Measurements from ENCODE around the gene CRELD1. TPM values are rescaled to one million over a fixed set of nuclear protein-coding genes. Genes with fewer than 3 reads are reported as not detected.

Gene CRELD1
- total and polyA plus RNA-seq, 2 of the 13 experiments (the other 11 are each of a cell fraction or from before 2014, with no cell fraction given) = 27.1 to 61.9 TPM

DNA sequence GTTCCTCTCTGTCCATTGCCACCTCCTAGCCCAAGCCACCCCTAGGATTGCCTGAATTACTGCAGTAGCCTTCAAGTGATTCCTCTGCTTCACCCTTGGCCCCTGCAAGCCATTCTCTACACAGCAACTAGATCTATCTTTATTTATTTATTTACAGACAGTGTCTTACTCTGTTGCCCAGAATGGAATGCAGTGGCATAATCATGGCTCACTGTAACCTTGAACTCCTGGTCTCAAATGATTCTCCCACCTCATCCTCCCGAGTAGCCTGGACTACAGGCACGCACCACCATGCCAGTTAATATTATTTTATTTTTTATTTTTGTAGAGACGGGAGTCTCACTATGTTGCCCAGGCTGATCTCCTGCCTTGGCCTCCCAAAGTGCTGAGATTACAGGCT lies 45.1 kb upstream of the CRELD1 start (continued):
- no peak for TF ChIP-seq ZNF609 (CRISPR knock-in tag; IDR thresholded peaks at IDR 0.05; ENCODE audit: borderline replicate concordance)
- no peak for TF ChIP-seq ZNF766 (CRISPR knock-in tag; IDR thresholded peaks at IDR 0.05; ENCODE audit: borderline replicate concordance)
- TF ChIP-seq, protein P1, sequence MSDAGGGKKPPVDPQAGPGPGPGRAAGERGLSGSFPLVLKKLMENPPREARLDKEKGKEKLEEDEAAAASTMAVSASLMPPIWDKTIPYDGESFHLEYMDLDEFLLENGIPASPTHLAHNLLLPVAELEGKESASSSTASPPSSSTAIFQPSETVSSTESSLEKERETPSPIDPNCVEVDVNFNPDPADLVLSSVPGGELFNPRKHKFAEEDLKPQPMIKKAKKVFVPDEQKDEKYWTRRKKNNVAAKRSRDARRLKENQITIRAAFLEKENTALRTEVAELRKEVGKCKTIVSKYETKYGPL (CRISPR knock-in tag; IDR thresholded peaks at IDR 0.05) = no peak
- TF ChIP-seq ZNF850 (CRISPR knock-in tag; conservative IDR thresholded peaks at IDR 0.05) = no peak
- TF ChIP-seq FOXK2 (IDR thresholded peaks at IDR 0.05) = 0 out of 2 replicates have a peak, but pooled peaks have one; percentile 3
- 0 out of 2 replicates have a peak, but pooled peaks have one; percentile 17 for TF ChIP-seq KAT8 (CRISPR knock-in tag; IDR thresholded peaks at IDR 0.05)
- no peak for TF ChIP-seq RBAK (CRISPR knock-in tag; IDR thresholded peaks at IDR 0.05)
- peak; percentile 50 for TF ChIP-seq MED1 (CRISPR knock-in tag; IDR thresholded peaks at IDR 0.05)
- 0 out of 2 replicates have a peak, but pooled peaks have one; percentile 16 for TF ChIP-seq IRF2 (CRISPR knock-in tag; IDR thresholded peaks at IDR 0.05)
- peak in 1 of 2 experiments; percentile 58; a peak in 1 of 4 replicates for TF ChIP-seq NR2F1 (CRISPR knock-in tag; IDR thresholded peaks at IDR 0.05)
- TF ChIP-seq ASH2L (IDR thresholded peaks at IDR 0.05; ENCODE audit: insufficient read length, low read depth, low read length) = no peak
- TF ChIP-seq THAP11 (CRISPR knock-in tag; IDR thresholded peaks at IDR 0.05) = peak; percentile 43; the same call in 1 of the 2 replicates
- TF ChIP-seq, protein P2, sequence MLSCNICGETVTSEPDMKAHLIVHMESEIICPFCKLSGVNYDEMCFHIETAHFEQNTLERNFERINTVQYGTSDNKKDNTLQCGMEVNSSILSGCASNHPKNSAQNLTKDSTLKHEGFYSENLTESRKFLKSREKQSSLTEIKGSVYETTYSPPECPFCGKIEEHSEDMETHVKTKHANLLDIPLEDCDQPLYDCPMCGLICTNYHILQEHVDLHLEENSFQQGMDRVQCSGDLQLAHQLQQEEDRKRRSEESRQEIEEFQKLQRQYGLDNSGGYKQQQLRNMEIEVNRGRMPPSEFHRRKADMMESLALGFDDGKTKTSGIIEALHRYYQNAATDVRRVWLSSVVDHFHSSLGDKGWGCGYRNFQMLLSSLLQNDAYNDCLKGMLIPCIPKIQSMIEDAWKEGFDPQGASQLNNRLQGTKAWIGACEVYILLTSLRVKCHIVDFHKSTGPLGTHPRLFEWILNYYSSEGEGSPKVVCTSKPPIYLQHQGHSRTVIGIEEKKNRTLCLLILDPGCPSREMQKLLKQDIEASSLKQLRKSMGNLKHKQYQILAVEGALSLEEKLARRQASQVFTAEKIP (CRISPR knock-in tag; IDR thresholded peaks at IDR 0.05; ENCODE audit: borderline replicate concordance) = no peak
- TF ChIP-seq ZNF256 (CRISPR knock-in tag; conservative IDR thresholded peaks at IDR 0.05) = no peak
- TF ChIP-seq SKI (IDR thresholded peaks at IDR 0.05; ENCODE audit: partially characterized antibody) = no peak
- no peak for TF ChIP-seq ZEB1 (IDR thresholded peaks at IDR 0.05; ENCODE audit: insufficient replicate concordance, low read depth)
- peak; percentile 46; the same call in 1 of the 2 replicates for TF ChIP-seq HDAC2 (CRISPR knock-in tag; IDR thresholded peaks at IDR 0.05)
- peak; percentile 34; the same call in 1 of the 2 replicates for TF ChIP-seq GATAD2A (CRISPR knock-in tag; IDR thresholded peaks at IDR 0.05)
- TF ChIP-seq ZNF589 (CRISPR knock-in tag; conservative IDR thresholded peaks at IDR 0.05) = no peak
- TF ChIP-seq CHCHD3 (CRISPR knock-in tag; IDR thresholded peaks at IDR 0.05) = no peak
- TF ChIP-seq ZBTB20 (CRISPR knock-in tag; IDR thresholded peaks at IDR 0.05; ENCODE audit: borderline replicate concordance, low read depth) = no peak
- 0 out of 2 replicates have a peak, but pooled peaks have one; percentile 9 for TF ChIP-seq BCL6 (CRISPR knock-in tag; IDR thresholded peaks at IDR 0.05)
- peak; percentile 21; the same call in 1 of the 2 replicates for TF ChIP-seq RXRA (CRISPR knock-in tag; IDR thresholded peaks at IDR 0.05)
- no peak for TF ChIP-seq SOX13 (IDR thresholded peaks at IDR 0.05)
- peak in 1 of 2 experiments; percentile 37; a peak in 1 of 4 replicates for TF ChIP-seq SOX13 (CRISPR knock-in tag; conservative IDR thresholded peaks at IDR 0.05 in 1 of 2, IDR thresholded peaks at IDR 0.05 in 1 of 2)
- peak; percentile 54 for TF ChIP-seq TEAD3 (CRISPR knock-in tag; optimal IDR thresholded peaks at IDR 0.05; ENCODE audit: borderline replicate concordance)
